ENCODE results near the gene TACC2. TPM values are rescaled to one million over a fixed set of nuclear protein-coding genes. Genes with fewer than 3 reads are reported as not detected.

The TACC2 gene
- total and polyA plus RNA-seq, 2 experiments from 2014 or later = 30.8 to 35.9 TPM

DNA sequence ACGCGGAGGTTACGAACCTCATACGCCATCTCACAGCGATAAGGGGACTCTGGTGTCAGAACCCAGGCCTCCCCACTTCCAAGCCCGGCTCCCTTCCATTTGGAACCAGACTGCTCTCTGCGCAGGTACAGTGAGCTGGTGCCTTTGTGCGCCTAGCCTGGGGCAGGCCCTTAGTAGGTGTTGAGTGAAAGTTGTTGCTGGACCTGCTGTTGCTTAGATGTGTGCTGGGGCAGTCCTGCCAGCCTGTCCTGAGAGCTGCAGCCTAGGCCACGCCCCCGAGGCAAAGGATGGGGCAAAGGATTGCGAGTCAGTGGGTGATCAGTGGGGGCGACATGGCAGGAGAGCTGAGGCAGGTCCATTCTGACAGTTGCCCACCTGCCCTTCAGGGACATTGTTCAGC lies 209.7 kb downstream of the TACC2 start:
- Histone ChIP-seq H3K27me3 (ENCODE audit: insufficient read depth) (no peaks in the 10 kb centered on the region), H4K20me1 (replicated peaks; ENCODE audit: insufficient read depth) (peaks cover under 1% of the 10 kb centered on the region; the same call in 1 of the 2 replicates), H3K4me2 (no peak overlapping the region), H3K9me2 (ENCODE audit: insufficient read depth) (no peaks in the 10 kb centered on the region), H3F3A (replicated peaks; ENCODE audit: low read depth) (no peaks in the 10 kb centered on the region), H3K36me3 (ENCODE audit: insufficient read depth) (no peaks in the 10 kb centered on the region; the same call in 1 of the 2 replicates), H2AFZ (no peak overlapping the region), H3K4me1 (ENCODE audit: insufficient read depth) (no peaks in the 10 kb centered on the region), H3K27ac (ENCODE audit: low read depth) (no peak overlapping the region), H3K79me2 (replicated peaks; ENCODE audit: insufficient read depth) (peaks cover 23% of the 10 kb centered on the region), H3K4me3 (no peak overlapping the region)
- peaks cover 11% of the 10 kb centered on the region for H3K27me3 Mint-ChIP-seq (ENCODE audit: insufficient read depth, low read depth, poor library complexity)
- TF ChIP-seq CREB1 (CRISPR knock-in tag; IDR thresholded peaks at IDR 0.05; ENCODE audit: low read depth) (no peak), STAT1 (IDR thresholded peaks at IDR 0.05; ENCODE audit: unreplicated experiment) (no peak), EZH2phosphoT487 (IDR thresholded peaks at IDR 0.05; ENCODE audit: unreplicated experiment) (no peak), NANOG (IDR thresholded peaks at IDR 0.05; ENCODE audit: borderline replicate concordance) (no peak), ZNF331 (CRISPR knock-in tag; IDR thresholded peaks at IDR 0.05; ENCODE audit: low read depth) (no peak), JUNB (IDR thresholded peaks at IDR 0.05; ENCODE audit: unreplicated experiment) (no peak), ETS1 (IDR thresholded peaks at IDR 0.05) (no peak), REST (IDR thresholded peaks at IDR 0.05; ENCODE audit: unreplicated experiment) (no peak), POLR2AphosphoS5 (IDR thresholded peaks at IDR 0.05; ENCODE audit: low read depth) (no peak)
- TF ChIP-seq, protein P1, sequence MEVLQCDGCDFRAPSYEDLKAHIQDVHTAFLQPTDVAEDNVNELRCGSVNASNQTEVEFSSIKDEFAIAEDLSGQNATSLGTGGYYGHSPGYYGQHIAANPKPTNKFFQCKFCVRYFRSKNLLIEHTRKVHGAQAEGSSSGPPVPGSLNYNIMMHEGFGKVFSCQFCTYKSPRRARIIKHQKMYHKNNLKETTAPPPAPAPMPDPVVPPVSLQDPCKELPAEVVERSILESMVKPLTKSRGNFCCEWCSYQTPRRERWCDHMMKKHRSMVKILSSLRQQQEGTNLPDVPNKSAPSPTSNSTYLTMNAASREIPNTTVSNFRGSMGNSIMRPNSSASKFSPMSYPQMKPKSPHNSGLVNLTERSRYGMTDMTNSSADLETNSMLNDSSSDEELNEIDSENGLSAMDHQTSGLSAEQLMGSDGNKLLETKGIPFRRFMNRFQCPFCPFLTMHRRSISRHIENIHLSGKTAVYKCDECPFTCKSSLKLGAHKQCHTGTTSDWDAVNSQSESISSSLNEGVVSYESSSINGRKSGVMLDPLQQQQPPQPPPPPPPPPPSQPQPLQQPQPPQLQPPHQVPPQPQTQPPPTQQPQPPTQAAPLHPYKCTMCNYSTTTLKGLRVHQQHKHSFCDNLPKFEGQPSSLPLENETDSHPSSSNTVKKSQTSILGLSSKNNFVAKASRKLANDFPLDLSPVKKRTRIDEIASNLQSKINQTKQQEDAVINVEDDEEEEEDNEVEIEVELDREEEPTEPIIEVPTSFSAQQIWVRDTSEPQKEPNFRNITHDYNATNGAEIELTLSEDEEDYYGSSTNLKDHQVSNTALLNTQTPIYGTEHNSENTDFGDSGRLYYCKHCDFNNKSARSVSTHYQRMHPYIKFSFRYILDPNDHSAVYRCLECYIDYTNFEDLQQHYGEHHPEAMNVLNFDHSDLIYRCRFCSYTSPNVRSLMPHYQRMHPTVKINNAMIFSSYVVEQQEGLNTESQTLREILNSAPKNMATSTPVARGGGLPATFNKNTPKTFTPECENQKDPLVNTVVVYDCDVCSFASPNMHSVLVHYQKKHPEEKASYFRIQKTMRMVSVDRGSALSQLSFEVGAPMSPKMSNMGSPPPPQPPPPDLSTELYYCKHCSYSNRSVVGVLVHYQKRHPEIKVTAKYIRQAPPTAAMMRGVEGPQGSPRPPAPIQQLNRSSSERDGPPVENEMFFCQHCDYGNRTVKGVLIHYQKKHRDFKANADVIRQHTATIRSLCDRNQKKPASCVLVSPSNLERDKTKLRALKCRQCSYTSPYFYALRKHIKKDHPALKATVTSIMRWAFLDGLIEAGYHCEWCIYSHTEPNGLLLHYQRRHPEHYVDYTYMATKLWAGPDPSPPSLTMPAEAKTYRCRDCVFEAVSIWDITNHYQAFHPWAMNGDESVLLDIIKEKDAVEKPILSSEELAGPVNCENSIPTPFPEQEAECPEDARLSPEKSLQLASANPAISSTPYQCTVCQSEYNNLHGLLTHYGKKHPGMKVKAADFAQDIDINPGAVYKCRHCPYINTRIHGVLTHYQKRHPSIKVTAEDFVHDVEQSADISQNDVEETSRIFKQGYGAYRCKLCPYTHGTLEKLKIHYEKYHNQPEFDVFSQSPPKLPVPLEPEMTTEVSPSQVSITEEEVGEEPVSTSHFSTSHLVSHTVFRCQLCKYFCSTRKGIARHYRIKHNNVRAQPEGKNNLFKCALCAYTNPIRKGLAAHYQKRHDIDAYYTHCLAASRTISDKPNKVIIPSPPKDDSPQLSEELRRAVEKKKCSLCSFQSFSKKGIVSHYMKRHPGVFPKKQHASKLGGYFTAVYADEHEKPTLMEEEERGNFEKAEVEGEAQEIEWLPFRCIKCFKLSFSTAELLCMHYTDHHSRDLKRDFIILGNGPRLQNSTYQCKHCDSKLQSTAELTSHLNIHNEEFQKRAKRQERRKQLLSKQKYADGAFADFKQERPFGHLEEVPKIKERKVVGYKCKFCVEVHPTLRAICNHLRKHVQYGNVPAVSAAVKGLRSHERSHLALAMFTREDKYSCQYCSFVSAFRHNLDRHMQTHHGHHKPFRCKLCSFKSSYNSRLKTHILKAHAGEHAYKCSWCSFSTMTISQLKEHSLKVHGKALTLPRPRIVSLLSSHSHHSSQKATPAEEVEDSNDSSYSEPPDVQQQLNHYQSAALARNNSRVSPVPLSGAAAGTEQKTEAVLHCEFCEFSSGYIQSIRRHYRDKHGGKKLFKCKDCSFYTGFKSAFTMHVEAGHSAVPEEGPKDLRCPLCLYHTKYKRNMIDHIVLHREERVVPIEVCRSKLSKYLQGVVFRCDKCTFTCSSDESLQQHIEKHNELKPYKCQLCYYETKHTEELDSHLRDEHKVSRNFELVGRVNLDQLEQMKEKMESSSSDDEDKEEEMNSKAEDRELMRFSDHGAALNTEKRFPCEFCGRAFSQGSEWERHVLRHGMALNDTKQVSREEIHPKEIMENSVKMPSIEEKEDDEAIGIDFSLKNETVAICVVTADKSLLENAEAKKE (CRISPR knock-in tag; IDR thresholded peaks at IDR 0.05) = no peak
- TF ChIP-seq, protein P2, sequence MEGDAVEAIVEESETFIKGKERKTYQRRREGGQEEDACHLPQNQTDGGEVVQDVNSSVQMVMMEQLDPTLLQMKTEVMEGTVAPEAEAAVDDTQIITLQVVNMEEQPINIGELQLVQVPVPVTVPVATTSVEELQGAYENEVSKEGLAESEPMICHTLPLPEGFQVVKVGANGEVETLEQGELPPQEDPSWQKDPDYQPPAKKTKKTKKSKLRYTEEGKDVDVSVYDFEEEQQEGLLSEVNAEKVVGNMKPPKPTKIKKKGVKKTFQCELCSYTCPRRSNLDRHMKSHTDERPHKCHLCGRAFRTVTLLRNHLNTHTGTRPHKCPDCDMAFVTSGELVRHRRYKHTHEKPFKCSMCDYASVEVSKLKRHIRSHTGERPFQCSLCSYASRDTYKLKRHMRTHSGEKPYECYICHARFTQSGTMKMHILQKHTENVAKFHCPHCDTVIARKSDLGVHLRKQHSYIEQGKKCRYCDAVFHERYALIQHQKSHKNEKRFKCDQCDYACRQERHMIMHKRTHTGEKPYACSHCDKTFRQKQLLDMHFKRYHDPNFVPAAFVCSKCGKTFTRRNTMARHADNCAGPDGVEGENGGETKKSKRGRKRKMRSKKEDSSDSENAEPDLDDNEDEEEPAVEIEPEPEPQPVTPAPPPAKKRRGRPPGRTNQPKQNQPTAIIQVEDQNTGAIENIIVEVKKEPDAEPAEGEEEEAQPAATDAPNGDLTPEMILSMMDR (conservative IDR thresholded peaks at IDR 0.05; ENCODE audit: low read depth in 2 of 2) = no peak
- no peak overlapping the region for H3K27ac Mint-ChIP-seq
- H3K36me3 Mint-ChIP-seq (ENCODE audit: low read depth) = peaks cover 55% of the 10 kb centered on the region
- no peaks in the 10 kb centered on the region for H3K9me3 Mint-ChIP-seq
- no peak overlapping the region for H3K4me3 Mint-ChIP-seq
- peaks cover 2% of the 10 kb centered on the region; the same call in 2 of the 3 replicates for H3K4me1 Mint-ChIP-seq
- no peak for DNase-seq (ENCODE audit: low spot score)
- peak; percentile 64; the same call in 2 of the 3 replicates for ATAC-seq
